T-helper 1 cell (primary cell): ENCODE results near the gene CX3CR1.

ENCODE experiments used
- DNase-seq, 5 donors: peaks; one replicate each; pipeline ENCODE4 v3.0.0-alpha.2; 2012 to 2020

CX3CR1 gene

GRCh38 chr3:39291903-39292329 lies 12.1 kb upstream of the CX3CR1 start:
- peak; percentile 31 to 70 (median 54) for DNase-seq

DNA sequence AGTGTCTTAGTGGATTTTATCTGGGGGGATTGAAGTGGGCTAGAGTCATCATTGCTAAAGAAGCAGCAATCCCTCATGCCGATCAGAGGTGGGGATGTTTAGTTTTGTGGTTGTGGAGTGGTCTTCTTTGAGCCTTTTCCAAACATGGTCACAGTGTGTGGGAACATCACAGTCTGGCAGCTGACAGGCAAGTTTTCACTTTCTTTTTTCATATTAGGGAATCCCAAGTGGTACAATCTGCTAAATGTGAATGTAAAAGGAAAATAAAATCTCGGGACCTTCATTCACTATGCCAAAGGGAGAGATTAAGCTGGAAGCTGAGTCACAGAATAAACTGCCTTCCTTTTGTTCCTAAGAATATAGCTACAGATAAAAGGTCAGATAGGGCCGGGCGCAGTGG lies 10.4 kb upstream of the CX3CR1 start:
- no peak for DNase-seq

- no peak for DNase-seq
These were observed 9.3 kb upstream of the CX3CR1 start for GRCh38 chr3:39289107-39289506.

DNA sequence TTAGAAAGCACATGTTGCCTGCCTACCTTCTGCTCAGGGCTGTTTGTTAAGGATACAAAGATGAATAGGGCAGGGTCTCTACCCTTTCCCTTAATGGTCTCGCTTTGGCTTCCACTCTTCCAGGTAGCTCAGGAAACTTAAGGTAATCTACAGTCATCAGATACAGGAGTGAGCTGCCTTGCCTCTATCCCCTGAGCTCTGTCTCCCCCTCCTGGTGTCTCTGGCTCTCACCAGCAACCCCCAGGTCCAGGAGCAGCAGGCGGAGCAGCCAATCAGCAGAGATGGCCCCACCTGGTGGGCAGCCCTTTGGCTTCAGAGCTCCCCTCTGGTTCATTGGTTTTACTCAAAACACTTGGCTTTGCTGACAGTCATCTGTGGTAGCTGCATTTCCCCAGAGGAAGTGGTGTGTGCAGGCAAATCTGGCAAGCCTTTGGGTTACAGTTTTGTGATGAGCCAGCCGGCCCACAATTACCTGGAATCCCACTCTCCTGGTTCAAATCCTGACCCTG lies 8.5 kb upstream of the CX3CR1 start:
- peak; percentile 57 to 86 (median 69) for DNase-seq

- DNase-seq, result no peak
These were observed 7.7 kb upstream of the CX3CR1 start for GRCh38 chr3:39287216-39288164.

GRCh38 chr3:39286771-39287170 lies 6.9 kb upstream of the CX3CR1 start:
- DNase-seq, result no peak

- DNase-seq, result no peak
These were observed 5.5 kb upstream of the CX3CR1 start for GRCh38 chr3:39285332-39285731.

- peak in 1 of 5 donors; percentile 20 for DNase-seq
These were observed 4.6 kb upstream of the CX3CR1 start for GRCh38 chr3:39284457-39284881.

DNA sequence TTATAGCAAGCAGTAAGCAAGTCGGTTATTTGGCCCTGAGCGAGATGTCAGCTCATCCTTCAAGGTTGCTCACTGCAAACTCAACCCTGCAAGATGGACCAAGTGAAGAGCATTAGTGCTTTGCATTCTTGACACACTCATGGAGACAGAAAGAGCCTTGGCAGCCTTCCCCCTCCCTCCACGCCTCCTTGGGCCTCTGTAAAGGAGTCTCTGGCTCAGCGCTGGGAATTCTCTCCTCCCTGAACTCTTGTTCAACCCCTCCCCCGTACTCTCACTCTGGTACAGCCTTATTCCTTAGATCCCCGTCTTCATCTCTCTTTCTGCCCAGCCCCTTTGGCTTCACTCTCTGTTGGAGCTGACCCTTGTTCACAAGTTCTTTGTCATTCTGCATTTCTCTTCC lies 2.2 kb upstream of the CX3CR1 start:
- DNase-seq, result no peak

DNA sequence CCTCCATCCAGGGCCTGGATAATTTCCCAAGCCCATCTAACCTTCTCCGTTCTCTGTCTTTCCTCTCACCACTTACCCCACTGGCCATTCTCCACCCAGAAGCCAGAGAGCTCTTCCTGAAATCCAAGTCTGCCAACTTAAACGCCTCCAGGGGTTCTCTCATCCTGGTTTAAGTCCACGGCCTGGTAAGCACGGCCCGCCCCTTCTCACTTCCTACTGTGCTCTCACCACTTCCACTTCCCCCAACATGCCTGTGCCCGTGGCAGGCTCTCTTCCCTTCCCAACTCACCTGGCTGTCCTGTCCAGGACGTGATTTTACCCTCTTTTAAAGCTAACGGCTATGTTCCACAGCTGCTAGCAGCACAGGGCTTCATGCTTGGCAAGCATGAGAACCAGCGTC lies 1.7 kb upstream of the CX3CR1 start:
- DNase-seq, result no peak

DNA sequence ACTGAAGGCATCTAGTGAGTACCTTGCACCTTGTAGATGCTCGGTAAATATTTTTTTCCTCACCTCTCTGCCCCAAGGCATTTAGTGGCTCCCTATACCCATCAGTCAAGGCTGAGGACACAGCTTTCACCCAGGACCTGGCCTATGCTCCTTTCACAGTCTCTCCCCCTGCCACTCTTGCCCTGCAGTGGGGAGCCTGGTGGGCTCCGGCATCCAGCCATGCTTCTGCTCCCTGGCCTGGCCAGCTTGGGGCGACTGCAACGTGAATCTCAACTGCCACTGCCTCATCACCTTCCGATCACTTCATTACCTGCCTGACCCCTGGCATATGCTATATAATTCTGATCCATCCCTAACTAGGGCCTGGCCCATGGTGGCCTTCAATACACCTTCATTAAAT lies 735 bp upstream of the CX3CR1 start:
- DNase-seq, result no peak

DNA sequence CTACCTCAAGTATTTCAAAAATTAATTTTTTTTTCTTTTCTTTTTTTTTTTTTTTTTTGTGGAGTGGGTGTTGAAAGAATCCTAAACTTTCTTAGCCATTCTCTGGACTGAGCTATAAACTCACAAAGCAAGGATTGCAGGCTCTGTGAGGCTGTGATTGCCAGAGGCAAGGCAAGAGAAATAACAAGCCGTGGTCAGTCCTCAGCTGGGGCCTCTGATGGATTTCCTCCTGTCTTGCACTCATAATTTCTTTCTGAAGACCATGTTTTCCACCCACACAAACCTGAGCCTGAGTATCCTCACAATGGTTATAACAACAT lies 1.3 kb downstream of the CX3CR1 start:
- no peak for DNase-seq

DNA sequence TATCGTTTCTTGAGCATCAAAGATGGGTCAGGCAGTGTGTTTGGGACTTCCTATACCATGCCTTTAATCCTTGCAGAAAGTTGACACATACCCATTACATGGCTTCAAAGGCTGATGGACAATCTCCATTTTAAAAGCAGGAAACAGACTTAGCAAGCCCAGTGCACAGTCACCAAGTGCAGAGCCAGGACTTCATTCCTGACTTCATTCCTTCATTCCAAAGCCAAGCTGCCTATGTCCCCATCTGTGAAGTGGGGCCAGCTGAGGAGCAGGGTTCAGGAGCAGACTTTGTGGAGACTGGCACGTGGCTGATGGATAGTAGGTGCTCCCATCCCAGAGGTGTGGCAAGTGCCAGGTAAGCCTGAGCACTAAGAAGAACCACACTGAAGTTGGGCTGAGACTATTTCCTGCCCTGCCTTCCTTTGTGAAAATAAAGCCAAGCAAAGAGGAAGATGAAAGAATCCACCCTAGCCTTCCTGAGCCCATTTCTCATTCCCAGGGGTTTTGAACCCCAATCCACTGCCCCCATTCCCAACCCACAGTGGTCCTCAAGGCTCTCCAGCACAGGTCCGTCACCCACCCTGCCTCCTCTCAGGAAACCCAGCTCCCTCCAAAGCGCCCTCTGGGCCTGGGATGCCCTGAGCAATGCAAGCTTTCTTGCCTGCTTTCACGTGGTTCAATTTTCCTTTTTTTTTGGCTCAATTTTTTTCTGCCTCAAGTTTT lies 1.8 kb downstream of the CX3CR1 start:
- DNase-seq, result no peak

DNA sequence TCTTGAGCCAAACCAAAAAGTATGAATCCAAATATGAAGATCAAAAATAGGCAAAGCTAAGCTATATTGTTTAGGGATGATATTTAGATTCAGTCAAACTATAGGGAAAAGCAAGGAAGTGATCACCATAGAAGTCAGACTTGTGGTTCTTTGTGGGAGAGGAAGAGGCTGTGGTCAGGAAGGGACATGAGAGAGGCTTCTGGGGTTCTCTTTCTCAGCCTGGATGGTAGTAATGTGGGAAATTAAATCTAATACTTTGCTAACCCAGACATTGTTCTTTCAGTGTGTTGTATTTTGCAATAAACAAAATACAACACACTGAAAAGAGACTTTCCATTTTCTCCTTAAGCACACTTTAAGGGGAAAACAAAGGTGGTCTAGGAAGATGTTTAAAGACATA lies 3.1 kb downstream of the CX3CR1 start:
- no peak for DNase-seq

- DNase-seq, result no peak
These were observed 3.8 kb downstream of the CX3CR1 start for GRCh38 chr3:39275963-39276593.

GRCh38 chr3:39275052-39275451 lies 4.8 kb downstream of the CX3CR1 start:
- DNase-seq, result no peak

DNA sequence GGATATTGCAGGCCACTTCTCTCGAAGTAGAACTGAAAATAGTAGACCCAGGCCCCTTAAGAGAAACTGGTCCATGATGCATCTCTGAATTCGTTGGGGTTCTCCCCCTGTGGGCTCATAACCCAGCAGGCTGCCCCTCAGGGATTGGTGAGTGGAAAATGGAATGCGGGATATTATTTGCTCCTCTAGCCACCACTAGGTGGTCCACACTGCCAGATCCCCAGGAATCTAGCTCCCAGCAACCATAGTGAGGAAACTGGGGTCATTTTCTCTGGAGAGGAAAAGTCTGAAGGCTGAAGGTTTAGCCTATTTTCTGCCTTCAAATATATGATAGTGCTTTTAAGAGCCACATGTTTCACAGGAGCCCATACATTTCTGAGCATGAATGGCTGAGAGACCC lies 6.7 kb downstream of the CX3CR1 start:
- no peak for DNase-seq

- DNase-seq, result no peak
These were observed 7.6 kb downstream of the CX3CR1 start for GRCh38 chr3:39272191-39272590.

GRCh38 chr3:39271363-39271914 lies 8.4 kb downstream of the CX3CR1 start:
- DNase-seq, result no peak

DNA sequence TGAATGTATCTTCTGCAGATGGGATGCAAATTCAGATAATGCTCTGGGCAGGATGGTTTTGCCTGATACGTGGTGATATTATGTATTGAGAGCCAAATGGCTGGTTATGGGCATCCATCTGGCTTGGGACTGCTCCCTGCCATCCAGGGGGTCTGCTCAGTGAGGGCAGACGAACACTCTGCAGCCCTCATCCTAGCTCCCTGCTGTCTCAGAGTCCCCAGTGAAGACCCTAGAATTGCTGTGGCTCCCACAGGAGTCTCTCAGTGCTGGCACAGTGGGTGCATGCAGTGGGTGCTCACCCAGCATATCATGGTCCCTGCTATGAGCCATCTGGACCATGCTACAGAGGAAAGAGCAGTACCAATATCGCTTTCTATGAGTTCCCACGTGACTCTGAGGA lies 10.3 kb downstream of the CX3CR1 start:
- DNase-seq, result no peak

DNA sequence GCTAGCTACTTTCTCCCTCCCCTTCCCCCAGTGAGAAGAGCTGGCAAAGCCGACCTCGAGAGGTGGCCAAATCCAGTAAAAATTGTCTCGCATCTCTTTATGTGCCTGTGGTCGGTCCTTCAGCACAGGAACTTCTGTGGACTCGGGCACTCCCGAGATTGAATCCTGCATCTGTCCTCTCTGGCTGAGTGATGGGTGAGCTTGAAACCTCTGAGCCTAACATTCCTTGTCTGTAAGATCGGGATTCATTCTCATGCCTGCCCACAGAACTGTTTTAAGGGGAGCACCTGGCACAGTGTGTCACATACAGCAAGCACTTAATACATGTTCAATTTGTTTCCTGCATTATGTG lies 11.3 kb downstream of the CX3CR1 start:
- no peak for DNase-seq

DNA sequence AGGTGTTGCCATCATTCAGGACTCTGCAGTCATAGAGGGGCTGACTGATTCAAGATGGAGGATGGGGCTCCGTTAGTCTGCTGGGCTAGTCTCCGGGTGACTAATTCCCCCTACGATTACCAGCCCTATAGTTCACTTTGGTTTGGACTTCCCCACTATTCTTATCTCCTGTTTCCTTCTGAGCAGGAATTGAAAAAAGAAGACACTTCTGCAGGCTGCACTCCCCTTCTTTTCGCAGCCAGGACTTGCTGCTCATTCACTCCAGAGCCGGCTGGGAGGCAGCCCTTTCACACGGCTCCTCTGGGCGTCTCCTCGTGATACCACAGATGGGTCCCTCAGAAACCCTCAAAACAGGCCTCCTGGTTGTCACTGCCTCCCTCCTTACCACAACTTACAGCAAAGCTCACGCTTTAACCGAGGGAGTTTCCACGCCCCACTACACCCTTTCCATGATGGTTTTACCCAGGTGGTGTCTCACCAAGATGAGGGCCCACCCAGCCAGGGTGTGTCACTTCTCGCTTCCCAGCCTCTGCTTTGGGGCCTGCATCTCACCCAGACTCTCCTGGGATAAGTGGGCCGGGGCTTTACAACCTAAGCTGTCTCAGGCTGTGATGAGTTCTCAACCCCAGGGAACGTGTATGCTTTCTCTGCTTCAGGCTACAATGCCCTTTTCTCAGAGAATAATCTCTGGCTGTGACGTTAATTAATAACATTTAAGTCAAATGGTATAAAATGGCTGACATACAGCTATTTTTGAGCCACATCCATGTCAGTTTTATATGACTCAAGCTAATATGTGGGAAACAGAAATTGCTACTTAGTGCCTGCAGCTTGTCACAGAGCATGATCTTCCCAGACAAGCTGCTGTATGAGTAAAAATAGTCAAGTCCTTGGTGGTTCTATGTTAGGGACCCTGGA lies 11.9 kb downstream of the CX3CR1 start:
- DNase-seq, result peak; percentile 22 to 82 (median 56)
